Measurements from ENCODE around the gene NR1I3.

DNA sequence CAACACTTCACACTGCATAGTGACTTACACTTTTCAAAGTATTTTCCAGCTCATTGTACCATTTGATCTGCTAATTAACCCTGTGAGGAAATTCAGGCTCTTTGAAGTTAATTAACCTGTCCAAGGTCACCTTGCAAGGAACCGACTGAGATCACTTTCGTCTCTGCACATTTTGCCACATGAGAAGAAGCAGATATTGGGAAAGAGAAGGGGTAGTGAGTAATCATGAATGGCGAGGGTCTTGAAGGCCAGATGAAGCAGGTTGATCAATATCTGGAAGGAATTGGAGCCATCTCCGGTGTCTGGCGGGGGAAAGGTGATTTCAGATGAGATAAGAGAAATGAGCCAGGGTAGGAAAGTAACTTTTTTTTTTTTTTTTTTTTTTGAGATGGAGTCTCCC lies 18.0 kb downstream of the NR1I3 start:
- TF ChIP-seq EZH2phosphoT487 (IDR thresholded peaks at IDR 0.05; ENCODE audit: insufficient read depth, low read depth) (no peak), EZH2 (IDR thresholded peaks at IDR 0.05; ENCODE audit: insufficient read depth, poor library complexity, severe bottlenecking) (no peak)

Measured in GM23248 (cell line).